Colon (tissue), 2 donors: ENCODE data around the gene SCG5.
"Not testable (repeated sequence)": the region's sequence is repeated elsewhere in the genome, so short reads cannot be mapped to it uniquely, and the experiment has no call there.

Experiments
- FAIRE-seq: peaks from 2 replicates; lab custom pipeline; 2012; peaks lifted over from hg19 to GRCh38; lab: Jason Lieb, UNC
- donor health status: control.
- donor health status: control.

Gene SCG5

GRCh38 chr15:32641517-32642059 is at the start of gene SCG5:
SCG5 (plus strand) TSS chr15:32641710; CDS start chr15:32643593, 1,883 bp downstream.
- no peak for FAIRE-seq

- FAIRE-seq: not testable (repeated sequence)
Observed at GRCh38 chr15:32593151-32593550, 48.4 kb upstream of the SCG5 start, which contains the start of gene GOLGA8N. GOLGA8N (plus strand) TSS chr15:32593456.

GRCh38 chr15:32609518-32609917 is 32.0 kb upstream of the SCG5 start:
- not testable (repeated sequence) for FAIRE-seq

- not testable (repeated sequence) for FAIRE-seq
Observed at GRCh38 chr15:32610719-32611118, 30.8 kb upstream of the SCG5 start.

- not testable (repeated sequence) for FAIRE-seq
Observed at GRCh38 chr15:32614712-32615050, 26.8 kb upstream of the SCG5 start.

GRCh38 chr15:32615051-32615870 is 26.2 kb upstream of the SCG5 start, which contains the start of gene ARHGAP11A:
ARHGAP11A (plus strand) TSS chr15:32615504; CDS start chr15:32616212, 708 bp downstream.
- FAIRE-seq: not testable (repeated sequence)

- not testable (repeated sequence) for FAIRE-seq
Observed at GRCh38 chr15:32615871-32616426, 25.6 kb upstream of the SCG5 start.

GRCh38 chr15:32636410-32636809 is 5.1 kb upstream of the SCG5 start:
- no peak for FAIRE-seq

- no peak for FAIRE-seq
Observed at GRCh38 chr15:32636908-32637567, 4.5 kb upstream of the SCG5 start.

GRCh38 chr15:32637704-32638103 is 3.8 kb upstream of the SCG5 start:
- no peak for FAIRE-seq

- FAIRE-seq: no peak
Observed at GRCh38 chr15:32642667-32643435, 1.3 kb downstream of the SCG5 start.

GRCh38 chr15:32643907-32644445 is 2.5 kb downstream of the SCG5 start:
- FAIRE-seq: no peak

GRCh38 chr15:32646291-32646690 is 4.8 kb downstream of the SCG5 start:
- no peak for FAIRE-seq

- FAIRE-seq: no peak
Observed at GRCh38 chr15:32649342-32649741, 7.8 kb downstream of the SCG5 start.

- no peak for FAIRE-seq
Observed at GRCh38 chr15:32651229-32651837, 9.8 kb downstream of the SCG5 start.

GRCh38 chr15:32652178-32652577 is 10.7 kb downstream of the SCG5 start:
- FAIRE-seq: no peak

GRCh38 chr15:32656091-32656490 is 14.6 kb downstream of the SCG5 start:
- FAIRE-seq: no peak

GRCh38 chr15:32656496-32656895 is 15.0 kb downstream of the SCG5 start:
- no peak for FAIRE-seq

GRCh38 chr15:32657198-32657883 is 15.8 kb downstream of the SCG5 start:
- no peak for FAIRE-seq

GRCh38 chr15:32657941-32658340 is 16.4 kb downstream of the SCG5 start:
- no peak for FAIRE-seq
